Ishikawa (cell line): ENCODE results near the gene NTPCR.

Experiments used
- CEBPB ChIP-seq: IDR thresholded peaks from 2 replicates; pipeline ENCODE4 v1.6.1; 2012
- CREB1 ChIP-seq: IDR thresholded peaks from 2 replicates; pipeline ENCODE4 v1.6.1; 2012; ENCODE audit warnings: low read depth
- EGR1 ChIP-seq: IDR thresholded peaks from 2 replicates; pipeline ENCODE4 v1.6.1; 2012
- EP300 ChIP-seq: IDR thresholded peaks from 2 replicates; pipeline ENCODE4 v1.6.1; 2012; ENCODE audit warnings: borderline replicate concordance
- FOXM1 ChIP-seq: IDR thresholded peaks from 2 replicates; pipeline ENCODE4 v1.6.1; 2012; ENCODE audit warnings: low read depth, borderline replicate concordance
- MAX ChIP-seq: IDR thresholded peaks from 2 replicates; pipeline ENCODE4 v1.6.1; 2012
- NFIC ChIP-seq: IDR thresholded peaks from 2 replicates; pipeline ENCODE4 v1.6.1; 2012
- RAD21 ChIP-seq: IDR thresholded peaks from 2 replicates; pipeline ENCODE4 v1.6.1; 2012; ENCODE audit warnings: low read depth
- TAF1 ChIP-seq: IDR thresholded peaks from 2 replicates; pipeline ENCODE4 v1.6.1; 2012; ENCODE audit warnings: low read depth, mild to moderate bottlenecking
- TCF12 ChIP-seq: IDR thresholded peaks from 2 replicates; pipeline ENCODE4 v1.6.1; 2012; ENCODE audit warnings: low read depth
- TEAD4 ChIP-seq: IDR thresholded peaks from 2 replicates; pipeline ENCODE4 v1.6.1; 2012
- USF1 ChIP-seq: IDR thresholded peaks from 2 replicates; pipeline ENCODE4 v1.6.1; 2012
- YY1 ChIP-seq: IDR thresholded peaks from 2 replicates; pipeline ENCODE4 v1.6.1; 2012; ENCODE audit warnings: low read depth
- ZBTB7A ChIP-seq: IDR thresholded peaks from 2 replicates; pipeline ENCODE4 v1.6.1; 2012; ENCODE audit warnings: low read depth
- TF ChIP-seq, protein P1 (sequence below): IDR thresholded peaks from 2 replicates; pipeline ENCODE4 v1.6.1; 2012; ENCODE audit warnings: low read depth, mild to moderate bottlenecking

NTPCR gene

DNA sequence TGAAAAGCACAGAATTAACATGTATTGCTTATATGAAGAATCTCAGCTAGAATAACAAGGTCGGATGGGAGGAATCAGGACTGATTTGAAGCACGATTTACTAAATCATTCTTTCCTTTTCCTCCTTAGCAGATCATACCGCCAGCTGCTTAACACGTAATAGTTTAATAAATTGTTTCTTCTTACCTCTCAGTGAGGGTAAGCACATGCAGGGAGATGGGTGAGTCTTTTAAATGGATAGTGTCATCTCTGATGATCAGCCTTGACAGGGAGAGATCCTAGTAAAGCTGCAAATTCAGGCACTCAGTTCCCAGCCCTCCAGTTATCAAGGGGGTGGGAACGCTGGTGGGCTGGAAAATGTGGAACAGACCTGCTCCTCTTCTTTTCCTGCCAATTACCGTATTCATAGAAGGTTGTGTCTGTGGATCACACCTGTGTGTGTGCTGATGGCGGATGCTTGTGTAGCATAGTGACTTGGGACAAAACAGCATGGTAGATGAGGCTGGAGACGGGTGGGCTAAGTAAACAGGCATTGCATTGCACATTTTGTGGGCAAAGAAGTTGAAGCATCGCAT is 30.7 kb downstream of the NTPCR start:
- TF ChIP-seq CEBPB = no peak
- no peak for TF ChIP-seq TEAD4
- TF ChIP-seq NFIC = no peak

GRCh38 chr1:232982238-232982944 is 32.0 kb downstream of the NTPCR start:
- TF ChIP-seq FOXM1 = no peak
- no peak for TF ChIP-seq RAD21
- no peak for TF ChIP-seq NFIC
- TF ChIP-seq CEBPB = no peak
- no peak for TF ChIP-seq ZBTB7A
- TF ChIP-seq MAX = no peak
- TF ChIP-seq TAF1 = no peak
- TF ChIP-seq TCF12 = no peak
- no peak for TF ChIP-seq EP300
- TF ChIP-seq CREB1 = no peak
- TF ChIP-seq YY1 = no peak
- TF ChIP-seq USF1 = no peak
- TF ChIP-seq EGR1 = no peak
- TF ChIP-seq, protein P1, sequence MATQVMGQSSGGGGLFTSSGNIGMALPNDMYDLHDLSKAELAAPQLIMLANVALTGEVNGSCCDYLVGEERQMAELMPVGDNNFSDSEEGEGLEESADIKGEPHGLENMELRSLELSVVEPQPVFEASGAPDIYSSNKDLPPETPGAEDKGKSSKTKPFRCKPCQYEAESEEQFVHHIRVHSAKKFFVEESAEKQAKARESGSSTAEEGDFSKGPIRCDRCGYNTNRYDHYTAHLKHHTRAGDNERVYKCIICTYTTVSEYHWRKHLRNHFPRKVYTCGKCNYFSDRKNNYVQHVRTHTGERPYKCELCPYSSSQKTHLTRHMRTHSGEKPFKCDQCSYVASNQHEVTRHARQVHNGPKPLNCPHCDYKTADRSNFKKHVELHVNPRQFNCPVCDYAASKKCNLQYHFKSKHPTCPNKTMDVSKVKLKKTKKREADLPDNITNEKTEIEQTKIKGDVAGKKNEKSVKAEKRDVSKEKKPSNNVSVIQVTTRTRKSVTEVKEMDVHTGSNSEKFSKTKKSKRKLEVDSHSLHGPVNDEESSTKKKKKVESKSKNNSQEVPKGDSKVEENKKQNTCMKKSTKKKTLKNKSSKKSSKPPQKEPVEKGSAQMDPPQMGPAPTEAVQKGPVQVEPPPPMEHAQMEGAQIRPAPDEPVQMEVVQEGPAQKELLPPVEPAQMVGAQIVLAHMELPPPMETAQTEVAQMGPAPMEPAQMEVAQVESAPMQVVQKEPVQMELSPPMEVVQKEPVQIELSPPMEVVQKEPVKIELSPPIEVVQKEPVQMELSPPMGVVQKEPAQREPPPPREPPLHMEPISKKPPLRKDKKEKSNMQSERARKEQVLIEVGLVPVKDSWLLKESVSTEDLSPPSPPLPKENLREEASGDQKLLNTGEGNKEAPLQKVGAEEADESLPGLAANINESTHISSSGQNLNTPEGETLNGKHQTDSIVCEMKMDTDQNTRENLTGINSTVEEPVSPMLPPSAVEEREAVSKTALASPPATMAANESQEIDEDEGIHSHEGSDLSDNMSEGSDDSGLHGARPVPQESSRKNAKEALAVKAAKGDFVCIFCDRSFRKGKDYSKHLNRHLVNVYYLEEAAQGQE = no peak
- no peak for TF ChIP-seq TEAD4

DNA sequence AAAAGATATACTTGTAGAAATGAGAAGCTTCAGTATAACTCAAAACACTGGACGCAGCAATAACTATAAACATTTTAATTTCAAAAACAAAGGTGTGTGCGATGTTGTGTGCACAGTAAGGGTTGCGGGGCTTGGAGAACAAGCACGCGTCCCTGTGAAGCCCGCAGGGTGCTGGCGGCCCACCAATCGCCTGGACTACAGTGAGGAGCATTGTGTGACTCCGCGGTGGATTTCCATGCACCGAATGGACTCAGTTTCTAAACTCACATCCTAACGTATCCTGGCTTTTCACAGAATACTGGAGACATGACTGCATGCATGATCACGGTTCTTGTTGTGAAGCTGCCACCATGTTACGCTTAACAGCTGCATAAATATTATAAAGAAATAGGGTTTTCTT is 33.0 kb downstream of the NTPCR start:
- TF ChIP-seq TEAD4 = no peak
- no peak for TF ChIP-seq USF1
- no peak for TF ChIP-seq NFIC
- TF ChIP-seq MAX = no peak
- no peak for TF ChIP-seq CREB1
- TF ChIP-seq EP300 = no peak
- TF ChIP-seq TAF1 = no peak
- TF ChIP-seq ZBTB7A = no peak
- TF ChIP-seq CEBPB = no peak
- TF ChIP-seq FOXM1 = no peak

GRCh38 chr1:232983817-232984567 is 33.6 kb downstream of the NTPCR start:
- TF ChIP-seq NFIC (no peak), MAX (no peak), TEAD4 (no peak), EGR1 (no peak)

DNA sequence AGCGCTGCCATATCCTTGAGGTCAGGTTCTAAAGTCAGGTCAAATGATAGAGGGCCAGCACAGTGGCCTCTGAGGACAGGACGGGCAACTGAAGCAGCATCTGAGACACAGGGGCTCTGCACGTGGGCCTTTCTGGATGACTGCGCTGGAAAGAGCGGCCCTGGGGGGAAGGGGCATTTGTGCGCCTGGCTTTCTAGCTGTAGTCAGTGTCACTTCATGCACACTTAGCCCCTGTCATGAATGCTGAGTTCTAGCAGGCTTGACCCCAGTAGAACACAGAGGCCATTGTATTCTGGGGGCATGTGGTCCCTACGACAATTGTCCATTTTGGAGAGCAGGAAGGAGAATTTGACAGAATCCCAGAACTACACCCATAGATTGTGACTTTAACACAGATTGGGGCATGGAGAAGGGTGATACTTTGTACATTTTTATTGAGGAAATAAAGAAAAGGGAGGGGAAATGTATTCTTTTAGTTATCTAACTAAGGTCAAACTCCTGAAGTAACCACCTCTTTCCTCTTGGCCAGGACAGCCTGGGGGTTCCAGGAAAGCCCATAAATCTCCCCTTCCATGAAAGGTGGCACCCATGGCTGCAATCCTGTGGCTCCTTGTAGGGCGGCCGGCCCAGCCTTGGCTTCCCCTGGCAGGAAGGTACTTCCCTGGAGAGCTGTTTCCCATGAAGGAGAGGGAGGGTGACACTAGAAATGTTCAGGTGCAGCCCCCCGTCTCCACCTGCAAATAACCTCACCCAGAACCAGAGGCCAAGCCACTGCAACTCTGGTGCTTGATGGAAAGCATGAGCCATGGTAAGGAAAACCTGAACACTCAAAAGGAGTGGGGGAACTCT is 34.4 kb downstream of the NTPCR start:
- TF ChIP-seq TEAD4 (no peak), RAD21 (no peak), ZBTB7A (no peak), EGR1 (no peak), TAF1 (no peak), YY1 (no peak), CEBPB (no peak), MAX (no peak)

DNA sequence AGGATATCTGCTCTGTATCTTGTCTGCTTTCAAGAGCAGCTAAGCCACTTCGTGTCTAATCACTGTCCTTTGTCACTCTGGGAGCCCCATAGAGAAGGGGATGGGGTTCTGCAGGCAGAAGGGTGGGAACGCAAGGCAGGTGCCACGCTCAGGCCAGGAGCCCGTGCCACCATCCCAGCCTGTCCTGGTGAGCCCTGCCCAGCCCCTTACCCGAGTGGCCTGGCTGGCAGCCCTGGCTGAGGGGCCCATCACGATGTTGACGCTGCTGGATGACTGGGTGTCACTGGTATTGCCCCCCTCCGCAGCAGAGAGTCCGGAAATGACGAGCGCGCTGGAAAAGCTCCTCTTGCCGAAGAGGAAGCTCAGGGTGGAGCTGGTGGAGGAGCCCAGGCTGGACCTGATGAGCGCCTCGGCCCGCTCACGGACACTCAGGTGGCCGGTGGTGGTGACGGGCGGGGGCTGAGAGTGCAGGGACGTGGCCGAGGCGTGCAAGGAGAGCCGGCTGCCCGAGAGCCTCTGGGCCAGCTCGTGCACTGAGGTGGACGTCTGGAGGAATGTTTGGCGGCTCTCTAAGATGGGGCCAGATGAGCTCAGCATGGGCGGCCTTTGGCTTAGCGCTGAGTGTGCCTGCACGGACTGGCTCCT is 35.6 kb downstream of the NTPCR start:
- TF ChIP-seq YY1 = no peak
- no peak for TF ChIP-seq CREB1
- TF ChIP-seq, protein P1 = no peak
- no peak for TF ChIP-seq MAX
- TF ChIP-seq ZBTB7A = no peak
- TF ChIP-seq RAD21 = no peak
- no peak for TF ChIP-seq CEBPB
- TF ChIP-seq USF1 = no peak
- no peak for TF ChIP-seq TEAD4
- TF ChIP-seq NFIC = no peak
